Testis (tissue), 3 donors: ENCODE measurements around the gene MBOAT7. TPM values are rescaled to one million over a fixed set of nuclear protein-coding genes. Genes with fewer than 3 reads are reported as not detected.

Experiments used
- DNase-seq: peaks from one replicate; pipeline ENCODE4 v3.0.0-alpha.2; 2019
- H3K27ac ChIP-seq, 2 donors: fragments of 200-600 bp; sonication (generic); one replicate each; pipeline ENCODE4 v1.5.1; 2019
- H3K27me3 ChIP-seq: fragments of 200-600 bp; sonication (generic); one replicate; pipeline ENCODE4 v1.5.1; 2019
- H3K36me3 ChIP-seq: fragments of 200-600 bp; sonication (generic); one replicate; pipeline ENCODE4 v1.5.1; 2017; ENCODE audit warnings: low read depth; ENCODE audit errors: missing control alignments
- H3K4me1 ChIP-seq: fragments of 200-600 bp; sonication (generic); one replicate; pipeline ENCODE4 v1.5.1; 2019
- H3K4me3 ChIP-seq, 2 donors: fragments of 200-600 bp; sonication (generic); one replicate each; pipeline ENCODE4 v1.5.1; 2017 to 2019
- H3K9me3 ChIP-seq: fragments of 200-600 bp; sonication (generic); one replicate; pipeline ENCODE4 v1.5.1; 2017
- POLR2A ChIP-seq: fragments of 450-650 bp; IDR thresholded peaks from one replicate; pipeline ENCODE4 v1.6.1; 2017; ENCODE audit warnings: antibody characterized with exemption, mild to moderate bottlenecking, moderate library complexity
- WGBS, 2 donors: methylation state at CpG; one replicate each; pipeline ENCODE4 v1.1.5; 2018; 5-methylcytosine and 5-hydroxymethylcytosine counted together
- intact Hi-C: fragments of 100-400 bp; cut with DNase I; formaldehyde crosslinking; loops from one replicate; pipeline ENCODE4 v1.15.1; 2023; ENCODE audit warnings: low total_unique reads
- polyA plus RNA-seq: library from polyadenylated mRNA; stranded (reverse); fragments of 350-450 nt; fragmentation: Illumina TruSeq; extraction: RNeasy Lipid Tissue Mini Kit (QIAGEN cat#74804); gene quantifications from one replicate; pipeline ENCODE4 v1.2.3, GENCODE V29; 2014; ENCODE audit warnings: low read depth, low replicate concordance; ENCODE audit not compliant: insufficient read depth
- total RNA-seq, 2 donors: library from RNA; depleted of rRNA; stranded (reverse); fragments of >200 nt; gene quantifications; one replicate each; pipeline ENCODE4 v1.2.3, GENCODE V29; 2016
- TF ChIP-seq, protein P1 (sequence below), 3 experiments: fragments of 450-650 bp in 2 of 3; fragments of 200-600 bp in 1 of 3; sonication (generic) in 1 of 3; IDR thresholded peaks; one replicate each; pipeline ENCODE4 v1.5.1; 2016 to 2019; ENCODE audit warnings: antibody characterized with exemption in 3 of 3, mild to moderate bottlenecking in 2 of 3, moderate library complexity in 1 of 3

MBOAT7 gene
- total and polyA plus RNA-seq, 3 donors from 2014 or later = 218 to 482 (median 479) TPM

GRCh38 chr19:54136086-54136863, 53.1 kb downstream of the MBOAT7 start:
- no peak for TF ChIP-seq POLR2A
- TF ChIP-seq, protein P1, sequence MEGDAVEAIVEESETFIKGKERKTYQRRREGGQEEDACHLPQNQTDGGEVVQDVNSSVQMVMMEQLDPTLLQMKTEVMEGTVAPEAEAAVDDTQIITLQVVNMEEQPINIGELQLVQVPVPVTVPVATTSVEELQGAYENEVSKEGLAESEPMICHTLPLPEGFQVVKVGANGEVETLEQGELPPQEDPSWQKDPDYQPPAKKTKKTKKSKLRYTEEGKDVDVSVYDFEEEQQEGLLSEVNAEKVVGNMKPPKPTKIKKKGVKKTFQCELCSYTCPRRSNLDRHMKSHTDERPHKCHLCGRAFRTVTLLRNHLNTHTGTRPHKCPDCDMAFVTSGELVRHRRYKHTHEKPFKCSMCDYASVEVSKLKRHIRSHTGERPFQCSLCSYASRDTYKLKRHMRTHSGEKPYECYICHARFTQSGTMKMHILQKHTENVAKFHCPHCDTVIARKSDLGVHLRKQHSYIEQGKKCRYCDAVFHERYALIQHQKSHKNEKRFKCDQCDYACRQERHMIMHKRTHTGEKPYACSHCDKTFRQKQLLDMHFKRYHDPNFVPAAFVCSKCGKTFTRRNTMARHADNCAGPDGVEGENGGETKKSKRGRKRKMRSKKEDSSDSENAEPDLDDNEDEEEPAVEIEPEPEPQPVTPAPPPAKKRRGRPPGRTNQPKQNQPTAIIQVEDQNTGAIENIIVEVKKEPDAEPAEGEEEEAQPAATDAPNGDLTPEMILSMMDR (IDR thresholded peaks at IDR 0.05) = no peak
- Histone ChIP-seq H3K4me3 (peak overlapping the region; percentile 34 to 39), H3K36me3 (no peaks in the 10 kb centered on the region), H3K27ac (peak overlapping the region; percentile 10 to 57), H3K9me3 (no peaks in the 10 kb centered on the region), H3K27me3 (no peaks in the 10 kb centered on the region), H3K4me1 (peaks cover 20% of the 10 kb centered on the region)
- no peak for DNase-seq
- intact Hi-C loops = no loop called here
- 4 to 5% methylated on average over 28 to 30 of the region's 30 CpGs for WGBS, 2 donors

DNA sequence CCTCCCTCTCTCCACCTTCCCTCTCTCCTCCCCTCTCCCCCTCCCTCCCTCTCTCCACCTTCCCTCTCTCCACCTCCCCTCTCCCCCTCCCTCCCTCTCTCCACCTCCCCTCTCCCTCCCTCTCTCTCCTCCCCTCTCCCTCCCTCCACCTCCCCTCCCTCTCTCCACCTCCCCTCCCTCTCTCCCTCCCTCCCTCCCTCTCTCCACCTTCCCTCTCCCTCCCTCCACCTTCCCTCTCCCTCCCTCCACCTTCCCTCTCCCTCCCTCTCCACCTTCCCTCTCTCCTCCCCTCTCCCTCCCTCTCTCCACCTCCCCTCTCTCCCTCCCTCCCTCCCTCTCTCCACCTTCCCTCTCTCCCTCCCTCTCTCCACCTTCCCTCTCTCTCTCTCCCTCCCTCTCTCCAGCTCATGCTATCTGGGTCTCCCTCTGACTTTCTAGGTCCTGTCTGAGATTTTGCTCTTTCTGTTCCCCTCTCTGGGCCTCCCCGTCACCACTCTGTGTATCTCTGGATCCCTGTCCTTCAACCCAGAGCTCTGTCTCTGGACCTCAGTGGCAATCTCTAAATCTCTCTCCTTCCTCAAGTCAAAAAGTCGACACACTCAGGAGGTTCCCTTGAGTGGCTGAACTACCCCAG, 55.3 kb downstream of the MBOAT7 start:
- TF ChIP-seq, protein P1 (IDR thresholded peaks at IDR 0.05) = no peak
- no peak for TF ChIP-seq POLR2A
- Histone ChIP-seq H3K27me3 (no peaks in the 10 kb centered on the region), H3K36me3 (no peaks in the 10 kb centered on the region), H3K27ac (no peak overlapping the region), H3K9me3 (no peaks in the 10 kb centered on the region), H3K4me3 (no peak overlapping the region), H3K4me1 (peaks cover 15% of the 10 kb centered on the region)
- DNase-seq = no peak
- WGBS, 2 donors = 63 to 64% methylated on average over 2 of the region's 2 CpGs
- intact Hi-C loops = no loop called here

GRCh38 chr19:54133312-54133956, 55.9 kb downstream of the MBOAT7 start:
- no peaks in the 10 kb centered on the region for H3K27me3 ChIP-seq
- intact Hi-C loops = no loop called here
- no peaks in the 10 kb centered on the region for H3K36me3 ChIP-seq
- peaks cover 9% of the 10 kb centered on the region for H3K4me1 ChIP-seq
- H3K27ac ChIP-seq = no peak overlapping the region
- WGBS, 2 donors = 72 to 76% methylated on average over 10 of the region's 10 CpGs
- TF ChIP-seq POLR2A = no peak
- TF ChIP-seq, protein P1 (IDR thresholded peaks at IDR 0.05) = no peak
- DNase-seq = no peak
- H3K9me3 ChIP-seq = no peaks in the 10 kb centered on the region
- H3K4me3 ChIP-seq = no peak overlapping the region

GRCh38 chr19:54129617-54129996, 59.8 kb downstream of the MBOAT7 start:
- no peak overlapping the region for H3K4me3 ChIP-seq
- H3K27me3 ChIP-seq = no peaks in the 10 kb centered on the region
- no peak for DNase-seq
- no peaks in the 10 kb centered on the region for H3K4me1 ChIP-seq
- H3K36me3 ChIP-seq = no peaks in the 10 kb centered on the region
- H3K9me3 ChIP-seq = no peaks in the 10 kb centered on the region
- TF ChIP-seq, protein P1 (IDR thresholded peaks at IDR 0.05) = no peak
- TF ChIP-seq POLR2A = no peak
- no peak overlapping the region for H3K27ac ChIP-seq
- intact Hi-C loops = no loop called here
- 94 to 95% methylated on average over 19 to 20 of the region's 20 CpGs for WGBS, 2 donors
